ENCODE measurements around the gene TROAP. TPM values are rescaled to one million over a fixed set of nuclear protein-coding genes. Genes with fewer than 3 reads are reported as not detected.

The TROAP gene
- polyA plus RNA-seq, 1 experiment: 24.8 TPM

DNA sequence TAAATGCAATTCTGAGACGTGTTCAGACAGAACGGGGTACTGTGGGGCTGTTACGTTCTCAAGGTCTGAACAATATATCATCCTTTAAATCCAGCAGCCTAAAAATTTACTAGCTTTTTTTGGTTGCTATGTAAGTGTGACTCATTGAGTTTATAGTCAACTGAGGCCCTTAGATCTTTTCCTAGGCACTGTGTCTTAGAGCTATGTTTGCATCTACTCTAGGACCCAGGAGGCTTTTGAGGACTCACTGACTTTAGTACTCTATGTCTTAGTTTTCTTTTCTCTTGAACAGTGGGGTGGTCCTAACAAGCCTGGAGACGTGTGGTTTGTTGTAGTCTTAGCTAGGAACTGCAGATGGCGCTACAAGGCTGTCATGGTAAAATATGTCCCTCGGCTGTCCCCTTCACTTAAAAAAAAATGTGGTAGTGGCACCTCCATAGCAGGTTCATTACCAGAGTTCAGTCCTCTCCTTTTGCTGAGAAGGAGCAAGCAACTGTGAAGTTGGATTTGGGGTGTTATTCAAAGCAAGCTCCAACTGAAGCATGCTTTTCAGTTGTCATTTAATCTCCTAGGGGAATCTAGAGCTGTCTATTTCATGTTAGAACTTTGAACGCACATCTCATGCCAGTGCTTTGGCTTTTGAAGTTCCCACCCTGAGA lies 35.6 kb downstream of the TROAP start:
- POLR2A ChIA-PET: interaction anchor here (0.6 kb wide), 1 partner anchor 446 kb away, joined by 8 read pairs; no protein-coding TSS in a partner anchor
- no peak overlapping the region for H3K4me3 ChIP-seq (ENCODE audit: low read depth, low read length)
- H3K27me3 ChIP-seq (ENCODE audit: control insufficient read depth, insufficient read depth, low read length): no peaks in the 10 kb centered on the region
- TF ChIP-seq, protein P1, sequence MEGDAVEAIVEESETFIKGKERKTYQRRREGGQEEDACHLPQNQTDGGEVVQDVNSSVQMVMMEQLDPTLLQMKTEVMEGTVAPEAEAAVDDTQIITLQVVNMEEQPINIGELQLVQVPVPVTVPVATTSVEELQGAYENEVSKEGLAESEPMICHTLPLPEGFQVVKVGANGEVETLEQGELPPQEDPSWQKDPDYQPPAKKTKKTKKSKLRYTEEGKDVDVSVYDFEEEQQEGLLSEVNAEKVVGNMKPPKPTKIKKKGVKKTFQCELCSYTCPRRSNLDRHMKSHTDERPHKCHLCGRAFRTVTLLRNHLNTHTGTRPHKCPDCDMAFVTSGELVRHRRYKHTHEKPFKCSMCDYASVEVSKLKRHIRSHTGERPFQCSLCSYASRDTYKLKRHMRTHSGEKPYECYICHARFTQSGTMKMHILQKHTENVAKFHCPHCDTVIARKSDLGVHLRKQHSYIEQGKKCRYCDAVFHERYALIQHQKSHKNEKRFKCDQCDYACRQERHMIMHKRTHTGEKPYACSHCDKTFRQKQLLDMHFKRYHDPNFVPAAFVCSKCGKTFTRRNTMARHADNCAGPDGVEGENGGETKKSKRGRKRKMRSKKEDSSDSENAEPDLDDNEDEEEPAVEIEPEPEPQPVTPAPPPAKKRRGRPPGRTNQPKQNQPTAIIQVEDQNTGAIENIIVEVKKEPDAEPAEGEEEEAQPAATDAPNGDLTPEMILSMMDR (IDR thresholded peaks at IDR 0.05; ENCODE audit: insufficient read depth, low read depth, low read length): peak; percentile 77
- CTCF ChIA-PET: interaction anchor here (0.6 to 5.1 kb wide), 58 partner anchors 9 to 382 kb away, joined by 3 to 315 read pairs (median 4); partner anchors contain the start of genes C1QL4, DNAJC22, KCNH3 and LMBR1L
- no peaks in the 10 kb centered on the region for H3K36me3 ChIP-seq (ENCODE audit: control insufficient read depth, insufficient read depth, low read length)
- DNase-seq (ENCODE audit: low read depth): no peak

DNA sequence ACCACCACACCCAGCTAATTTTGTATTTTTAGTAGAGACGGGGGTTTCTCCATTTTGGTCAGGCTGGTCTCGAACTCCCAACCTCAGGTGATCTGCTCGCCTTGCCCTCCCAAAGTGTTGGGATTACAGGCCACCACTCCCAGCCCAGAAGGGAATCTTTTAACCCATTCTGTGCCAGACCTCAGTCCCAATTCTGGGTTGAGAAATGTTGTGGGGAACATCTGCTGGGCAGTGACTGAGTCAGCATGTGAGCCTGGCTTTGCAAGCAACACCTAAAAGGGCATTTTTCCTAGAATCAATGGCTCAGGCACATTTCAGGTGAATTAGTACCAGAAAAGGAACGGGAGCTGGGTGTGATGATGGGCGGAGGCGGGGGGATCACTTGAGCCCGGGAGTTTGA lies 36.6 kb downstream of the TROAP start:
- TF ChIP-seq, protein P1 (IDR thresholded peaks at IDR 0.05; ENCODE audit: insufficient read depth, low read depth, low read length): no peak
- Histone ChIP-seq H3K36me3 (ENCODE audit: control insufficient read depth, insufficient read depth, low read length) (no peaks in the 10 kb centered on the region), H3K27me3 (ENCODE audit: control insufficient read depth, insufficient read depth, low read length) (no peaks in the 10 kb centered on the region), H3K4me3 (ENCODE audit: low read depth, low read length) (no peak overlapping the region)
- POLR2A ChIA-PET: no interaction called here
- CTCF ChIA-PET: interaction anchor here (0.7 to 5.1 kb wide), 17 partner anchors 12 to 275 kb away, joined by 3 to 315 read pairs (median 10); partner anchors contain the start of genes C1QL4, DNAJC22 and LMBR1L
- no peak for DNase-seq (ENCODE audit: low read depth)

DNA sequence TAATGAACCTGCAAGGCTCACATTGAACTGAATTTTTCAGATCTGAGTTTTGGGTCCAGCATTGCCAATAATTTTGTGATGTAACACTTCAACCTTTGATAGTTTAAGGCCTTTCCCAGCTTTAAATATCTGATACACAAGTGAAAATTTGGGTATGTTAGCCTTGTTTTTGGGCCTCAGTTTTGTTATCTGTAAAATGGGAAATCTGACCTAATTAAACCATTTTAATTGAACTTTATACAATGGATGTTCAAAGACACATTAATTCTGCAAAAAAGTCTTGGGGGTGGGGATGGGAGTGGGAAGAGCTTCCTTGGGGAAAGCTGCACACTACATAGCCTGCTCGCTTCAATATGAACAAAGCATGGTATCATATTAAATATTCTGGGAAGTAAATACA lies 39.0 kb downstream of the TROAP start:
- DNase-seq (ENCODE audit: low read depth): no peak
- ChIA-PET CTCF (interaction anchor here (0.7 to 6.5 kb wide), 6 partner anchors 11 to 219 kb away, joined by 3 to 63 read pairs (median 4); partner anchors contain the start of gene DNAJC22), POLR2A (no interaction called here)
- H3K27me3 ChIP-seq (ENCODE audit: control insufficient read depth, insufficient read depth, low read length): no peaks in the 10 kb centered on the region
- no peak overlapping the region for H3K4me3 ChIP-seq (ENCODE audit: low read depth, low read length)
- TF ChIP-seq, protein P1 (IDR thresholded peaks at IDR 0.05; ENCODE audit: insufficient read depth, low read depth, low read length): no peak
- H3K36me3 ChIP-seq (ENCODE audit: control insufficient read depth, insufficient read depth, low read length): no peaks in the 10 kb centered on the region

DNA sequence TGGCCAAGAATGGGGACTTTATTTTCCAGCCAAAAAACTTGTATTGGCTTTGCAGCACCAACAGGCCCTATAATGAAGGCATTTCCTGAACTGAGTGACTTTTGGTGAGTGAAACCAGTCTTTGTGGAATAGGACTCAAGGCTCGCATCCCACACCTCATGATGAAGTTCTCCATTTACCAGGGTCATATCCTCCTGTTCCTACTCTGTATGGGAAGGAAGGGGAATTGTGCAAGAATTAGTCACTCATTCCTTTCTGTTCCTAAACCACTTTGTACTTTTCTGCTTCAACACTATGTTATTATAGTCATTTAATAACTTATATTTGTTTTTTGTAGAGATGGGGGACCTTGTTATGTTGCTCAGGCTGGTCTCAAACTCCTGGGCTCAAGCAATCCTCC lies 41.9 kb downstream of the TROAP start:
- TF ChIP-seq, protein P1 (IDR thresholded peaks at IDR 0.05; ENCODE audit: insufficient read depth, low read depth, low read length): no peak
- Histone ChIP-seq H3K4me3 (ENCODE audit: low read depth, low read length) (no peak overlapping the region), H3K27me3 (ENCODE audit: control insufficient read depth, insufficient read depth, low read length) (no peaks in the 10 kb centered on the region), H3K36me3 (ENCODE audit: control insufficient read depth, insufficient read depth, low read length) (no peaks in the 10 kb centered on the region)
- ChIA-PET POLR2A (interaction anchor here (0.6 kb wide), 1 partner anchor 251 kb away, joined by 3 read pairs; no protein-coding TSS in a partner anchor), CTCF (interaction anchor here (1.7 to 6.5 kb wide), 6 partner anchors 7 to 149 kb away, joined by 5 to 63 read pairs (median 26); partner anchors contain the start of gene DNAJC22)
- DNase-seq (ENCODE audit: low read depth): no peak

GRCh38 chr12:49365542-49365941 lies 42.5 kb downstream of the TROAP start:
- no peaks in the 10 kb centered on the region for H3K36me3 ChIP-seq (ENCODE audit: control insufficient read depth, insufficient read depth, low read length)
- no peak for DNase-seq (ENCODE audit: low read depth)
- TF ChIP-seq, protein P1 (IDR thresholded peaks at IDR 0.05; ENCODE audit: insufficient read depth, low read depth, low read length): no peak
- POLR2A ChIA-PET: no interaction called here
- no peaks in the 10 kb centered on the region for H3K27me3 ChIP-seq (ENCODE audit: control insufficient read depth, insufficient read depth, low read length)
- H3K4me3 ChIP-seq (ENCODE audit: low read depth, low read length): no peak overlapping the region
- CTCF ChIA-PET: interaction anchor here (0.9 to 6.5 kb wide), 8 partner anchors 8 to 241 kb away, joined by 4 to 63 read pairs (median 11); partner anchors contain the start of gene DNAJC22
